B cell (primary cell): ENCODE data around the gene NDUFA6. TPM values are rescaled to one million over a fixed set of nuclear protein-coding genes. Genes with fewer than 3 reads are reported as not detected.

ENCODE experiments used
- ATAC-seq: fragments of 200-7000 bp; cut with Tn5 transposase; one replicate; pipeline ENCODE4 v1.10.0; 2021; ENCODE audit warnings: low read depth, mild to moderate bottlenecking, moderate number of reproducible peaks, moderate library complexity
- CTCF ChIA-PET: fragments of 350-600 bp; sonication (Branson Sonifier 250); formaldehyde crosslinking; loops from one replicate; lab custom pipeline; 2021; ENCODE audit warnings: antibody characterized with exemption, inconsistent platforms; lab: Charles Lee
- POLR2A ChIA-PET: fragments of 350-600 bp; sonication (Branson Sonifier 250); formaldehyde crosslinking; loops from one replicate; lab custom pipeline; 2021; ENCODE audit warnings: antibody characterized with exemption; lab: Charles Lee
- DNase-seq: peaks from one replicate; pipeline ENCODE4 v3.0.0; 2013
- H2AFZ ChIP-seq: 2 replicates; pipeline ENCODE4 v1.6.1; 2012; ENCODE audit warnings: mild to moderate bottlenecking, low read depth, low read length; ENCODE audit not compliant: insufficient read depth, poor library complexity, severe bottlenecking
- H3K27ac ChIP-seq, 2 donors: 1 replicate in 1 of 2; 2 replicates in 1 of 2; pipeline ENCODE4 v1.5.1; 2012 to 2013; ENCODE audit warnings: low read length in 2 of 2, mild to moderate bottlenecking in 2 of 2, moderate library complexity in 1 of 2
- H3K27me3 ChIP-seq, 4 experiments: fragments of 200-600 bp in 1 of 4; sonication (generic) in 1 of 4; replicated peaks in 1 of 4; 1 replicate in 2 of 4; 2 replicates in 2 of 4; pipeline versions ENCODE4 v1.6.1 to v1.7.0; 2013 to 2016; ENCODE audit warnings: low read length in 3 of 4, mild to moderate bottlenecking in 2 of 4, mixed read lengths in 1 of 4, moderate library complexity in 1 of 4; ENCODE audit not compliant: insufficient read depth in 4 of 4, control insufficient read depth in 3 of 4; ENCODE audit errors: control extremely low read depth in 1 of 4
- H3K36me3 ChIP-seq, 2 experiments: replicated peaks in 1 of 2; 1 replicate in 1 of 2; 2 replicates in 1 of 2; pipeline versions ENCODE4 v1.6.1 to v1.7.1; 2013; ENCODE audit warnings: low read length in 1 of 2; ENCODE audit not compliant: insufficient read depth in 2 of 2, control insufficient read depth in 1 of 2; ENCODE audit errors: control extremely low read depth in 1 of 2, extremely low read depth in 1 of 2
- H3K4me1 ChIP-seq, 2 donors: fragments of 200-600 bp in 1 of 2; sonication (generic) in 1 of 2; 1 replicate in 1 of 2; 2 replicates in 1 of 2; pipeline versions ENCODE4 v1.5.1 to v1.6.1; 2013 to 2017; ENCODE audit warnings: low read length in 2 of 2; ENCODE audit not compliant: control insufficient read depth in 2 of 2, insufficient read depth in 2 of 2
- H3K4me2 ChIP-seq: replicated peaks from 2 replicates; pipeline ENCODE3; 2012; ENCODE audit warnings: mild to moderate bottlenecking, low read depth, low read length; ENCODE audit not compliant: poor library complexity, severe bottlenecking
- H3K4me3 ChIP-seq, 5 experiments: fragments of 200-600 bp in 1 of 5; sonication (generic) in 1 of 5; 1 replicate in 3 of 5; 2 replicates in 2 of 5; pipeline versions ENCODE4 v1.5.1 to v1.7.0; 2011 to 2016; ENCODE audit warnings: low read length in 4 of 5, mild to moderate bottlenecking in 4 of 5, low read depth in 2 of 5, control low read depth in 1 of 5, moderate library complexity in 1 of 5; ENCODE audit not compliant: insufficient read depth in 1 of 5; ENCODE audit errors: control extremely low read depth in 1 of 5, extremely low read depth in 1 of 5
- H3K79me2 ChIP-seq: fragments of 200-600 bp; sonication (generic); one replicate; pipeline ENCODE4 v1.6.0; 2016; ENCODE audit warnings: low read length; ENCODE audit not compliant: control insufficient read depth, insufficient read depth
- H3K9ac ChIP-seq: fragments of 200-600 bp; sonication (generic); 2 replicates; pipeline ENCODE4 v1.6.1; 2017; ENCODE audit warnings: mild to moderate bottlenecking, low read length, moderate library complexity
- H3K9me3 ChIP-seq, 3 donors: one replicate each; pipeline versions ENCODE4 v1.6.1 to v1.7.1; 2013; ENCODE audit warnings: low read length in 2 of 3; ENCODE audit not compliant: control insufficient read depth in 2 of 3, insufficient read depth in 1 of 3; ENCODE audit errors: control extremely low read depth in 1 of 3
- H4K20me1 ChIP-seq: 2 replicates; pipeline ENCODE4 v1.6.0; 2012; ENCODE audit warnings: mild to moderate bottlenecking, low read length; ENCODE audit not compliant: insufficient read depth, control insufficient read depth, poor library complexity, severe bottlenecking
- H3K27ac Mint-ChIP-seq: one replicate; pipeline ENCODE4 v1.8.0; 2021; ENCODE audit warnings: mixed read lengths
- H3K27me3 Mint-ChIP-seq: one replicate; pipeline ENCODE4 v1.8.0; 2021; ENCODE audit warnings: mixed read lengths
- H3K4me1 Mint-ChIP-seq: one replicate; pipeline ENCODE4 v1.8.0; 2021; ENCODE audit warnings: mixed read lengths
- H3K4me3 Mint-ChIP-seq: one replicate; pipeline ENCODE4 v1.8.0; 2021; ENCODE audit warnings: mixed read lengths
- H3K9me3 Mint-ChIP-seq: one replicate; pipeline ENCODE4 v1.8.0; 2022; ENCODE audit warnings: mixed read lengths; ENCODE audit not compliant: insufficient read depth
- CTCF ChIP-seq: fragments of 200-600 bp; IDR thresholded peaks from one replicate; pipeline ENCODE4 v1.8.0; 2022; ENCODE audit warnings: antibody characterized with exemption, mild to moderate bottlenecking
- EZH2 ChIP-seq: IDR thresholded peaks from 2 replicates; pipeline ENCODE4 v1.6.1; 2012; ENCODE audit warnings: borderline replicate concordance, low read depth, mild to moderate bottlenecking, moderate library complexity, low read length; ENCODE audit not compliant: insufficient read depth, poor library complexity, severe bottlenecking
- WGBS: methylation state at CpG from one replicate; pipeline ENCODE4 v1.1.5; 2013; ENCODE audit warnings: missing lambda C conversion rate; ENCODE audit not compliant: insufficient coverage; 5-methylcytosine and 5-hydroxymethylcytosine counted together
- intact Hi-C: fragments of 100-400 bp; cut with micrococcal nuclease; formaldehyde crosslinking; loops from one replicate; pipeline ENCODE4 v1.10.0; 2022
- polyA plus RNA-seq: library from polyadenylated mRNA; depleted of rRNA; stranded (reverse); fragments of >200 nt; gene quantifications from 2 replicates; pipeline ENCODE4 v1.2.3, GENCODE V29; 2012
- total RNA-seq, 2 donors: library from RNA; stranded (reverse); fragments of 120-200 nt in 1 of 2; gene quantifications; 1 replicate in 1 of 2; 2 replicates in 1 of 2; pipeline versions ENCODE4 v1.2.3 to v1.2.4, GENCODE V29; 2013 to 2022

The NDUFA6 gene
- total and polyA plus RNA-seq, 2 donors (not counting 1 experiment from before 2014, with no cell fraction given) = 26.2 to 47.8 TPM

- Histone ChIP-seq H4K20me1 (no peaks in the 10 kb centered on the region), H3K4me1 (peaks cover 12 to 17% of the 10 kb centered on the region in 2 donors), H3K4me3 (no peak overlapping the region), H3K9ac (no peak overlapping the region), H3K4me2 (no peak overlapping the region), H3K27me3 (no peaks in the 10 kb centered on the region), H3K36me3 (peaks cover 0 to 18% of the 10 kb centered on the region in 2 experiments), H3K27ac (no peak overlapping the region), H3K79me2 (no peaks in the 10 kb centered on the region), H2AFZ (no peak overlapping the region), H3K9me3 (no peaks in the 10 kb centered on the region)
- no peak overlapping the region for H3K4me3 Mint-ChIP-seq
- WGBS = over 99% methylated on average over 10 of the region's 10 CpGs
- no peak overlapping the region for H3K27ac Mint-ChIP-seq
- TF ChIP-seq CTCF (no peak), EZH2 (no peak)
- H3K27me3 Mint-ChIP-seq = no peaks in the 10 kb centered on the region
- CTCF ChIA-PET = no interaction called here
- DNase-seq (no peak), ATAC-seq (no peak)
- no peaks in the 10 kb centered on the region for H3K9me3 Mint-ChIP-seq
- POLR2A ChIA-PET = no interaction called here
- intact Hi-C loops = no loop called here
- H3K4me1 Mint-ChIP-seq = peaks cover 26% of the 10 kb centered on the region
These were observed 23.6 kb downstream of the NDUFA6 start for GRCh38 chr22:42066937-42067336.

- POLR2A ChIA-PET = no interaction called here
- WGBS = 100% methylated on average over 4 of the region's 7 CpGs
- H3K27me3 ChIP-seq = no peaks in the 10 kb centered on the region
- Mint-ChIP-seq H3K4me3 (no peak overlapping the region), H3K27ac (no peak overlapping the region), H3K27me3 (no peaks in the 10 kb centered on the region), H3K4me1 (peaks cover 20% of the 10 kb centered on the region), H3K9me3 (no peaks in the 10 kb centered on the region)
- H3K9me3 ChIP-seq = no peaks in the 10 kb centered on the region
- peaks cover 10 to 13% of the 10 kb centered on the region in 2 donors for H3K4me1 ChIP-seq
- H2AFZ ChIP-seq = no peak overlapping the region
- intact Hi-C loops = no loop called here
- TF ChIP-seq EZH2 (no peak), CTCF (no peak)
- ATAC-seq (no peak), DNase-seq (no peak)
- no peaks in the 10 kb centered on the region for H4K20me1 ChIP-seq
- H3K9ac ChIP-seq = no peak overlapping the region
- no peak overlapping the region for H3K27ac ChIP-seq
- no peaks in the 10 kb centered on the region for H3K79me2 ChIP-seq
- H3K4me2 ChIP-seq = no peak overlapping the region
- H3K36me3 ChIP-seq = peaks cover 0 to 22% of the 10 kb centered on the region in 2 experiments
- CTCF ChIA-PET = no interaction called here
- no peak overlapping the region for H3K4me3 ChIP-seq
These were observed 24.3 kb downstream of the NDUFA6 start for GRCh38 chr22:42066126-42066761.
